Measurements from ENCODE around the gene SCN8A.
"Not testable (repeated sequence)": the region's sequence is repeated elsewhere in the genome, so short reads cannot be mapped to it uniquely, and the experiment has no call there.

SCN8A gene

GRCh38 chr12:51625370-51625769, 34.3 kb downstream of the SCN8A start:
- DNase-seq (ENCODE audit: low read depth): no peak

GRCh38 chr12:51626115-51626514, 35.1 kb downstream of the SCN8A start:
- no peak for DNase-seq (ENCODE audit: low read depth)

GRCh38 chr12:51626629-51627028, 35.6 kb downstream of the SCN8A start:
- no peak for DNase-seq (ENCODE audit: low read depth)

- DNase-seq (ENCODE audit: low read depth): no peak
These were observed 39.3 kb downstream of the SCN8A start for GRCh38 chr12:51630256-51630880.

GRCh38 chr12:51630986-51631385, 40.0 kb downstream of the SCN8A start:
- no peak for DNase-seq (ENCODE audit: low read depth)

- DNase-seq (ENCODE audit: low read depth): no peak
These were observed 40.6 kb downstream of the SCN8A start for GRCh38 chr12:51631591-51631990.

GRCh38 chr12:51632623-51633022, 41.6 kb downstream of the SCN8A start:
- DNase-seq (ENCODE audit: low read depth): no peak

GRCh38 chr12:51635346-51635745, 44.3 kb downstream of the SCN8A start:
- DNase-seq (ENCODE audit: low read depth): no peak

GRCh38 chr12:51636581-51636980, 45.5 kb downstream of the SCN8A start:
- DNase-seq (ENCODE audit: low read depth): no peak

- no peak for DNase-seq (ENCODE audit: low read depth)
These were observed 46.0 kb downstream of the SCN8A start for GRCh38 chr12:51636986-51637385.

- no peak for DNase-seq (ENCODE audit: low read depth)
These were observed 48.3 kb downstream of the SCN8A start for GRCh38 chr12:51639361-51639760.

- DNase-seq (ENCODE audit: low read depth): no peak
These were observed 51.3 kb downstream of the SCN8A start for GRCh38 chr12:51642286-51642685.

GRCh38 chr12:51643951-51644350, 52.9 kb downstream of the SCN8A start:
- no peak for DNase-seq (ENCODE audit: low read depth)

GRCh38 chr12:51644691-51645090, 53.7 kb downstream of the SCN8A start:
- not testable (repeated sequence) for DNase-seq (ENCODE audit: low read depth)

GRCh38 chr12:51645961-51646360, 54.9 kb downstream of the SCN8A start:
- DNase-seq (ENCODE audit: low read depth): no peak

GRCh38 chr12:51647647-51648046, 56.6 kb downstream of the SCN8A start:
- DNase-seq (ENCODE audit: low read depth): no peak

GRCh38 chr12:51653431-51653830, 62.4 kb downstream of the SCN8A start:
- no peak for DNase-seq (ENCODE audit: low read depth)

GRCh38 chr12:51661199-51661598, 70.2 kb downstream of the SCN8A start:
- DNase-seq (ENCODE audit: low read depth): no peak

- no peak for DNase-seq (ENCODE audit: low read depth)
These were observed 70.8 kb downstream of the SCN8A start for GRCh38 chr12:51661836-51662235.

- no peak for DNase-seq (ENCODE audit: low read depth)
These were observed 71.7 kb downstream of the SCN8A start for GRCh38 chr12:51662728-51663154.

GRCh38 chr12:51663390-51663789, 72.4 kb downstream of the SCN8A start:
- no peak for DNase-seq (ENCODE audit: low read depth)

GRCh38 chr12:51666696-51667095, 75.7 kb downstream of the SCN8A start:
- DNase-seq (ENCODE audit: low read depth): no peak

- DNase-seq (ENCODE audit: low read depth): no peak
These were observed 76.2 kb downstream of the SCN8A start for GRCh38 chr12:51667269-51667668.

- no peak for DNase-seq (ENCODE audit: low read depth)
These were observed 78.2 kb downstream of the SCN8A start for GRCh38 chr12:51669271-51669670.

- DNase-seq (ENCODE audit: low read depth): no peak
These were observed 79.0 kb downstream of the SCN8A start for GRCh38 chr12:51669996-51670395.

Data from activated T-helper 1 cell treated with Interleukin-2 at 50 U/mL for 16 hours (primary cell).